ENCODE data around the gene DSTN. TPM values are rescaled to one million over a fixed set of nuclear protein-coding genes. Genes with fewer than 3 reads are reported as not detected.
A peak's percentile ranks its signal among the peaks of the same experiment; 100 is the strongest.

Gene DSTN
- total and polyA plus RNA-seq, 2 of the 4 experiments (the other 2 are of a cell fraction), result 221 to 269 TPM

DNA sequence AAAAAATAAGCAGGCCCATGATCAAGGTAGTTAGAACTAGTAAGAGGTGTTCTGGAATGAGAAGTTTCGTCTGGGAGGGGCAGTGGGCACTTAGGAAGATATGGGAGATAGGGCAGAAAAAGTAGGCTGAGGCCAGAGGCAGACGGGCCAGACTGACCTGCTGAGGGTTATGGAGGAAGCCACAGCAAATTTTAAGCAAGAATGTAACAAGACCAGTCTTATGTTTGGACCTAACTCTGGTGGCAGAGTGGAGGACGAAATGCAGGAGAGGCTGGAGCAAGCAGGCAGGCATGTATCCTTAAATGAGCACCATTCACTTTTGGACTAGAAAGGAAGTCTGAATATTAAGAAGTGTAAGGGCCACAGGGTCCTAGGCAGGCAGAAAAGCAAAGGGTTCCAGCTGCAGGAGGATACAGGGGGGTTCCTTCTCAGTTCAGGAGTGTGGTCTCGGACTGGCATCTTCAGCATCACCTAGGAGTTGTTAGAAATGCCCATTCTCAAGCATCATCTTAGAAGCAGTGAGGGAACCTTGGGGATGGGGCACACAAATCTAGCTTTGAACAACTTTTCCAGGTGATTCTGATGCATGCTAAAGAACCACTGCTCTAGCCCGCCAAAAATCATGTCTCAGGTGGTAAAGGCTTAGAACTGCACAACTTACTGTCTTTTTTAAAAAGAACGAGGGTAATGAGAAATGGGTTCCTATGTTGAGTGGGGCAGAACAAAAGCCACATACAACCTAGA is 1.7 kb upstream of the DSTN start:
- peak overlapping the region; percentile 72 to 93 for H4K8ac ChIP-seq (ENCODE audit: low read depth in 2 of 2, low read length in 2 of 2)
- peak overlapping the region; percentile 46 for H2AFZ ChIP-seq (replicated peaks; ENCODE audit: low read length, poor library complexity)
- H4K5ac ChIP-seq (ENCODE audit: low read depth, low read length), result peak overlapping the region; percentile 91
- peaks cover 8 to 22% of the 10 kb centered on the region in 2 experiments for H3K79me1 ChIP-seq (ENCODE audit: low read depth in 1 of 2, low read length in 2 of 2)
- no peaks in the 10 kb centered on the region for H3K36me3 ChIP-seq (ENCODE audit: control insufficient read depth, insufficient read depth, low read length)
- no peaks in the 10 kb centered on the region for H3K9me3 ChIP-seq (ENCODE audit: control insufficient read depth, insufficient read depth, low read length)
- BruUV-seq (replicated peaks), result no TSS peak
- POLR2A ChIA-PET (ENCODE audit: unreplicated experiment), result no interaction called here
- no peaks in the 10 kb centered on the region; the same call in 1 of the 2 replicates for H3K9me1 ChIP-seq (ENCODE audit: insufficient read depth, low read length)
- peak overlapping the region; percentile 93 for H4K91ac ChIP-seq (ENCODE audit: insufficient read depth, low read depth, low read length)
- peaks cover 28% of the 10 kb centered on the region for H4K20me1 ChIP-seq (ENCODE audit: insufficient read depth, low read length)
- peak overlapping the region; percentile 52 for H3K4me2 ChIP-seq (ENCODE audit: low read depth, low read length)
- H3K27me3 ChIP-seq (ENCODE audit: control insufficient read depth, insufficient read depth, low read length), result no peaks in the 10 kb centered on the region
- CTCF ChIA-PET, result no interaction called here
- peak overlapping the region; percentile 58 for H3K18ac ChIP-seq (ENCODE audit: low read depth, low read length)
- dilution Hi-C loops (cut with HindIII; ENCODE audit: low sequenced_read_pairs, unreplicated experiment), result no loop called here
- peak overlapping the region; percentile 82 for H3K9ac ChIP-seq (ENCODE audit: low read depth, low read length)
- intact Hi-C loops (cut with micrococcal nuclease), result no loop called here
- H3K56ac ChIP-seq (ENCODE audit: extremely low read depth, insufficient read depth, low read length), result peak overlapping the region; percentile 94
- peak overlapping the region; percentile 92 for H2BK20ac ChIP-seq (ENCODE audit: low read depth, low read length)
- 88% methylated on average over 2 of the region's 6 CpGs; no CpG with 5 or more reads in 1 of the 2 experiments for WGBS, 2 experiments (ENCODE audit: extremely low coverage in 2 of 2, insufficient read length in 1 of 2)
- peak overlapping the region; percentile 94 for H3K14ac ChIP-seq (replicated peaks; ENCODE audit: low read depth, low read length)
- peak overlapping the region; percentile 91 for H3K23ac ChIP-seq (ENCODE audit: low read depth, low read length)
- peak overlapping the region; percentile 77 for H2BK5ac ChIP-seq (ENCODE audit: low read depth, low read length, poor library complexity, severe bottlenecking)
- ATAC-seq (ENCODE audit: low read depth) (no peak), DNase-seq (no peak)
- peak overlapping the region; percentile 94 for H3K4ac ChIP-seq (ENCODE audit: low read depth, low read length)
- in situ Hi-C loops (cut with MboI; ENCODE audit: low sequenced_read_pairs), result no loop called here
- peak overlapping the region; percentile 97 for H2AK5ac ChIP-seq (ENCODE audit: low read depth, low read length)
- peak overlapping the region; percentile 90 for H2AK9ac ChIP-seq (replicated peaks; ENCODE audit: low read depth, low read length, poor library complexity)
- H3K27ac ChIP-seq (ENCODE audit: insufficient read depth, low read length), result peak overlapping the region; percentile 84
- H3K4me3 ChIP-seq (ENCODE audit: insufficient read depth, low read depth, low read length), result no peak overlapping the region
- peak overlapping the region; percentile 96 for H2BK15ac ChIP-seq (ENCODE audit: low read depth, low read length)
- peak overlapping the region; percentile 94 for H2BK120ac ChIP-seq (ENCODE audit: low read depth, low read length)
- H3K4me1 ChIP-seq (ENCODE audit: control insufficient read depth, insufficient read depth, low read length), result peaks cover 9% of the 10 kb centered on the region
- TF ChIP-seq MAZ (IDR thresholded peaks at IDR 0.05; ENCODE audit: borderline replicate concordance, low read depth, low read length), result no peak
- TF ChIP-seq NFE2L2 (IDR thresholded peaks at IDR 0.05; ENCODE audit: low read depth, low read length), result no peak
- no peak for TF ChIP-seq CHD1 (IDR thresholded peaks at IDR 0.05; ENCODE audit: low read depth, low read length)
- no peak for TF ChIP-seq POLR2A (IDR thresholded peaks at IDR 0.05; ENCODE audit: low read depth, low read length)
- TF ChIP-seq RCOR1 (IDR thresholded peaks at IDR 0.05; ENCODE audit: insufficient replicate concordance, low read length), result no peak
- no peak for TF ChIP-seq MXI1 (IDR thresholded peaks at IDR 0.05; ENCODE audit: borderline replicate concordance, low read depth, low read length)
- TF ChIP-seq CEBPB (IDR thresholded peaks at IDR 0.05; ENCODE audit: low read depth, low read length), result no peak
- no peak for TF ChIP-seq SMC3 (IDR thresholded peaks at IDR 0.05; ENCODE audit: low read depth, low read length)
- no peak for TF ChIP-seq RFX5 (IDR thresholded peaks at IDR 0.05; ENCODE audit: low read depth, low read length)
- TF ChIP-seq, protein P1, sequence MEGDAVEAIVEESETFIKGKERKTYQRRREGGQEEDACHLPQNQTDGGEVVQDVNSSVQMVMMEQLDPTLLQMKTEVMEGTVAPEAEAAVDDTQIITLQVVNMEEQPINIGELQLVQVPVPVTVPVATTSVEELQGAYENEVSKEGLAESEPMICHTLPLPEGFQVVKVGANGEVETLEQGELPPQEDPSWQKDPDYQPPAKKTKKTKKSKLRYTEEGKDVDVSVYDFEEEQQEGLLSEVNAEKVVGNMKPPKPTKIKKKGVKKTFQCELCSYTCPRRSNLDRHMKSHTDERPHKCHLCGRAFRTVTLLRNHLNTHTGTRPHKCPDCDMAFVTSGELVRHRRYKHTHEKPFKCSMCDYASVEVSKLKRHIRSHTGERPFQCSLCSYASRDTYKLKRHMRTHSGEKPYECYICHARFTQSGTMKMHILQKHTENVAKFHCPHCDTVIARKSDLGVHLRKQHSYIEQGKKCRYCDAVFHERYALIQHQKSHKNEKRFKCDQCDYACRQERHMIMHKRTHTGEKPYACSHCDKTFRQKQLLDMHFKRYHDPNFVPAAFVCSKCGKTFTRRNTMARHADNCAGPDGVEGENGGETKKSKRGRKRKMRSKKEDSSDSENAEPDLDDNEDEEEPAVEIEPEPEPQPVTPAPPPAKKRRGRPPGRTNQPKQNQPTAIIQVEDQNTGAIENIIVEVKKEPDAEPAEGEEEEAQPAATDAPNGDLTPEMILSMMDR (conservative IDR thresholded peaks at IDR 0.05; ENCODE audit: low read depth, low read length), result no peak
- TF ChIP-seq, protein P2, sequence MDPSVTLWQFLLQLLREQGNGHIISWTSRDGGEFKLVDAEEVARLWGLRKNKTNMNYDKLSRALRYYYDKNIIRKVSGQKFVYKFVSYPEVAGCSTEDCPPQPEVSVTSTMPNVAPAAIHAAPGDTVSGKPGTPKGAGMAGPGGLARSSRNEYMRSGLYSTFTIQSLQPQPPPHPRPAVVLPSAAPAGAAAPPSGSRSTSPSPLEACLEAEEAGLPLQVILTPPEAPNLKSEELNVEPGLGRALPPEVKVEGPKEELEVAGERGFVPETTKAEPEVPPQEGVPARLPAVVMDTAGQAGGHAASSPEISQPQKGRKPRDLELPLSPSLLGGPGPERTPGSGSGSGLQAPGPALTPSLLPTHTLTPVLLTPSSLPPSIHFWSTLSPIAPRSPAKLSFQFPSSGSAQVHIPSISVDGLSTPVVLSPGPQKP (IDR thresholded peaks at IDR 0.05; ENCODE audit: borderline replicate concordance, low read depth, low read length), result no peak
- TF ChIP-seq, protein P3, sequence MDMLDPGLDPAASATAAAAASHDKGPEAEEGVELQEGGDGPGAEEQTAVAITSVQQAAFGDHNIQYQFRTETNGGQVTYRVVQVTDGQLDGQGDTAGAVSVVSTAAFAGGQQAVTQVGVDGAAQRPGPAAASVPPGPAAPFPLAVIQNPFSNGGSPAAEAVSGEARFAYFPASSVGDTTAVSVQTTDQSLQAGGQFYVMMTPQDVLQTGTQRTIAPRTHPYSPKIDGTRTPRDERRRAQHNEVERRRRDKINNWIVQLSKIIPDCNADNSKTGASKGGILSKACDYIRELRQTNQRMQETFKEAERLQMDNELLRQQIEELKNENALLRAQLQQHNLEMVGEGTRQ (IDR thresholded peaks at IDR 0.05; ENCODE audit: low read depth, low read length), result no peak
- TF ChIP-seq BHLHE40 (IDR thresholded peaks at IDR 0.05; ENCODE audit: low read depth, low read length), result no peak
